ENCODE measurements around the gene SLC29A3.

Gene SLC29A3

DNA sequence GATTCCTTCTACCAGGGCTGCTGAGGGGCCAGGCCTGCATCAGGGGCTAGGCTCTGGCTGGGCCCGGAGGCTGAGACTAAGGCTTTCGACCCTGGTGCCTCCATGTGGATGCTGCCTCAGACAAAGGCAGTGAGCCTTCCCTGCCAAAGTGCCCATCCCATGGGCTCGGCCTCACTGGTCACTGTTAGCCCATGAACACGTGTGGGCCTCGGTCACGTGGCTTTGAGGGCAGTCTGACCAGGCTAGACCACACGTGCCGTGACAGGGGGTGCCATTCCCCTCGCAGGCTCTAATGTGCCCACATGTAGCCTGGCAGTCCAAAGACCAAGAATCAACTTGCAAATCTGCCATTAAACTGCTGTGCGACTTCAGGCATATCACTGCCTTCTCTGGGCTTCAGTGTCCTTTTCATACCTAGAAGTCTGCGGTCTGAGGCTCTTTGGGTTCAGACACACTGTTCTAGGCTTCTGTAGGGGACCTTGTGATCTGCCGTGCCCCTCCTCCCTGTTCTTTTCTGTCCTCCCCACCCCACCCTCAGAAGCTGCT, 17.6 kb upstream of the SLC29A3 start:
- no peak for TF ChIP-seq ZNF274 (IDR thresholded peaks at IDR 0.05; ENCODE audit: low read depth, low read length)
- no peak overlapping the region for H3K4me3 ChIP-seq (ENCODE audit: low read length)

DNA sequence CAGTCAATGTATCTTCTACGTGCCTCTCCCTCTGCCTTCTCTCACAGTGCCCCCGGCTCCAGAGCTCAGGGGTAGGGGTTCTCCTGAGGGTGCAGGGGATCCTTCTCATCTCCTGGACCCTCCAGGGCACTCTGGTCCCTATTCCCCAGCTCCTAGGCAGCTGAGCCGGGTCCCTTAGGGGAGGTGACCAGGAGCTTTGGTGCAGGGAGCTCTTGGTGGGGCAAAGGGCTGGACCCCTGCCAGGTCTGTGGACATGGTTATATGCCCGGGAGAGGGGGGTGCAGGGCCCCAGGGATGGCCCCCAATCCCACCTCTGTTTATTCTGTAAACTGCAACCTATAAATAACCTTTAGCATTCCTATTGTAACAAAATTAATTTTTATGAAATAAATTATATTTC, 16.6 kb upstream of the SLC29A3 start:
- no peak for TF ChIP-seq ZNF274 (IDR thresholded peaks at IDR 0.05; ENCODE audit: low read depth, low read length)
- H3K4me3 ChIP-seq (ENCODE audit: low read length), result no peak overlapping the region

DNA sequence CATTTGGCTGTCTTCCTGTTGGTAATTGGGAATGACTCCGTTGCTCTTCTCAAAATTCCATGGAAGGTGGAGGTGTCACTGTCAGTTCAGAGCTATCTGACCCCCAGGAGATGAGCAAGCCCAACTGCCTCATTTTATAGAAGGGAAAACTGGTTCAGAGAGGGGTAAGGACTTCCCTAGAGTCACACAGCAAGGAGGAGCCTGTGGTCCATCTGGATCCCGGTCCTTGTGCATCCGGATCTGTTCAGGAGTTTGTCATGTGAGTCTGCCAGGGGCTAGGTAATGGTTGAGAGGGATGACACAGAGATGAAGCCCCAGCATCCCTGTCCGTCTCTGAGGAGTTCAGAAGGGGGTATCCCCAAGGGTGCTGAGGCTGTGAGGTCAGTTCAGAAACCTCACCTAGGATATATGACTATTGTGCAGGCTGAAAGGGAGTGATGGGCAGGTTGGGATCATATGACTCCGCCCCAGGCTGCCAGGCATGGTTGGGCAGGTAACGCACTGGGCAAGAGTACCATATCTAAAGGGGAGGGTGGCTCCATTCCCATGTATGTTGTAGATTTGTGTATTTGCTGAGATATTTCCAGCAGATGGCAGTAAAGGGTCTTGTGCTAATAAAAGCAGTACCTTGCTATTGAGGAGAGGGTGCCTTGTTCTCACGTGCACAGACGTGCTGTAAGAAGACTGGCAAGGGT, 16.0 kb upstream of the SLC29A3 start:
- no peak overlapping the region for H3K4me3 ChIP-seq (ENCODE audit: low read length)
- TF ChIP-seq ZNF274 (IDR thresholded peaks at IDR 0.05; ENCODE audit: low read depth, low read length), result no peak

DNA sequence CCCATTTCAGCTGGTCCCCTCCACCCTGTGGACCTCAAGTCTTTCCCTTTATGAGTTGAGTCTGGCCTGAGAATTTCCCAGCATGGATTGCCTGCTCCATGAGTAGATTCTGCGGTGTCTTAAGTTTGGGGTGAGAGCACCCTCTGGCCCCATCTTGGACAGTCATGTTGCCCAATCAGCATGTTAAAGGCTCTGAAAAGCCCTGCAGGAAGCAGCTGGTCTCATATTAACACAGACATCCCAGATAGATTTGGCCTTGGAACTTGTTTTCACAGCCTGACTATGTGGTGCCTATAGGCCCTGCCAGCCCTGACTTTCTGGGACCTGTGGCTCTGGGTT, 15.5 kb upstream of the SLC29A3 start:
- TF ChIP-seq ZNF274 (IDR thresholded peaks at IDR 0.05; ENCODE audit: low read depth, low read length), result no peak
- H3K4me3 ChIP-seq (ENCODE audit: low read length), result no peak overlapping the region

DNA sequence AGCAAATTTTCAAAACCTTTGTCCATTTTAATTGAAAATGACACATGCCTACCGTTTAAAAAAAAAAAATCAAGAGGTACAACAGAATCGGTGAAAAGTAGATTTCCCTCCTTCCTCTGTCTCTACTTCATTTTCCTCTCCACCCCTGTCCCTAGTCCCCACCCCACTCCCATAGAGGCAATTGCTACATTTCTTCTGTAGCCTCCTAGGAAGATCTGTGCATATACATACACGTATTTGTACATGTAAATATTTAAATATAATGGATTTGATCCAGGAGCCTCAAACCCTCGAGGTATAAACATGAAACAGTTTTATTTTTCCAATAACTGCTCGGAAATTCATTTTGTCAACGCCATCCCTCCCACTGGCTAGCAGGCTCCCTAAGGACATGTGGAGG, 14.1 kb upstream of the SLC29A3 start:
- no peak overlapping the region for H3K4me3 ChIP-seq (ENCODE audit: low read length)
- no peak for TF ChIP-seq ZNF274 (IDR thresholded peaks at IDR 0.05; ENCODE audit: low read depth, low read length)

DNA sequence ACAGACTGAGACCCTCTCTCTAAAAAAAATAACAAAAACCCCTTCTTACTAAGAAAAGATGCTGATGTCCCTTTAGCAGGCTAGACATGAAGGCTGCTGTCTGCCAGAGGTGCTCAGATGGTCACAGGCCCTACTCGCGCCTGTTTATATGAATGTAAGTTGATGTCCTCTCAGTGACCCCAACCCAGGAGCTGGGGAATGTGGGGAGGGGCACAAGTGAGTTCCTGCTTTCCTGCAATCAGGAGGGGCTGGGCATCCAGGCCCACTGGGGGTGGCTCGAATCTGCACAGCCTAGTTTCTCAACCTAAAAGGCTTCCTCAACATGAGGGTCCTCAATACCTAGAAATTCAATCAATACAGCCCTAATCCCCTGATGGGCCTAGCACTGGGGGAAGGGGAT, 12.1 kb upstream of the SLC29A3 start:
- no peak for TF ChIP-seq ZNF274 (IDR thresholded peaks at IDR 0.05; ENCODE audit: low read depth, low read length)
- H3K4me3 ChIP-seq (ENCODE audit: low read length), result no peak overlapping the region

DNA sequence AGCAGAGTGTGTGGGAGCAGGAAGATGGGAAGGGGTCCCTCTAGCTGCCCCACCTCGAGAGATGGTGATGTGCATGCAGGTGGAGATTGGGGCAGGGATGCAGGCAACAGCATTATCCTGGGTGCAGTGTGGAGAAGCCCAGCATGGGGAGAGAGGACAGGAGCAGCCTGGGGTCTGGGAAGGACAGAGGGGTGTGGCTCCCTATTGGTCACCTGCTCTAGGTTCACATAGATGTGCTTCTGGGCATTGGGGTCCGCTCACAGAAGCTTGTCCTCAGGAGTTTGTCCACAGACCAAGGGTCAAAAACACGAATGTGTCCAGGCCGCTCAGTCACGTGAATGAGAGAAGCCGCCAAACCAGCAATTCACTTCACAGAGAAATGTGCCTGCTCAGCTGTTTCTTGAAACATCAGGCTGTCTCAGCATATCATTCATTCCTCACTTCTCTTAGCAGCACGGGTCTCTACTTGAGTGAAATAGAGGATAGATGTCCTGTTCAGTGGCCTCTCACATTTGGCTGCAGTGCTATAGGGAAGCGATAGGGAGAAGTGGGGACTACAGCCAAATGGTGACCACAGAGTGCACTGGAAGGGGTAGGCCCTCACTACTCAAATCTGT, 11.5 kb upstream of the SLC29A3 start:
- H3K4me3 ChIP-seq (ENCODE audit: low read length), result no peak overlapping the region
- no peak for TF ChIP-seq ZNF274 (IDR thresholded peaks at IDR 0.05; ENCODE audit: low read depth, low read length)

DNA sequence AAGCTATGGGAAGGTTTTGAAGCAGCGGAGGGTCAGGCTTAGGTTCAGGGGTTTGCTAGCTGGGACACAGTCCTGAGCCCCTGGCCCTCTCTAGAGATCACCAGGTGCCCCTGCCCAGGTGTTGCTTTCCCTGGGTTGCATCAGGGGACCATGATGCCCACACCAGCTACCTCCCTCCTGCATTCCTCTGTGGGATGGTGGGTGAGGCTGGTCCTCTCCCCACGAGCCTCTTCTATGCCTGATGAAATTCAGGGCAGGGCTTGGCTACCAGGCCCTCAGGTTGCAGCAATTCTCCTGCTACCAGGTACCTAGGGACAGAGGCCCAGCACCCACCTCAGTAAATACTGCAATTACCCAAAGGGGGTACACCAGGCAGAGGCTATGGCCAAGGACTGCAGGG, 10.8 kb upstream of the SLC29A3 start:
- no peak overlapping the region for H3K4me3 ChIP-seq (ENCODE audit: low read length)
- no peak for TF ChIP-seq ZNF274 (IDR thresholded peaks at IDR 0.05; ENCODE audit: low read depth, low read length)

DNA sequence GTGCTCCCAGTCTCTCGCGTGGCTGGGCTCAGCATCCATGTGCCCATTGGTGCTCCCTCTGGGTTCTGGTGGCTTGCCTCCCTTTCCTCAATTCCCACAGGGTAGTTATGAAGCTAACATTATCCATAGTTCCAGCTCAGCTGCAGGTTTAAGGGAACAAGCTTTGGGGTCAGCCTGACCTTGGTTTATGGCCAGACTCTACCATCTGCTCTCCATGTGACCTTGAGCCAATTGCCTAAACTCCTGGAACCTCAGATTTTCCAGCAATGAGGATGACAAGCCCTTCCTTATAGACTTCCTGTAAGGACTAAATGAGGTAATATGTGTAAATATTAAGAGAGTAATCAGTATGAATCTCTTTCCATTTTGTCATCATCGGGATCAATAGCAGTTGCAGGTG, 10.1 kb upstream of the SLC29A3 start:
- no peak overlapping the region for H3K4me3 ChIP-seq (ENCODE audit: low read length)
- TF ChIP-seq ZNF274 (IDR thresholded peaks at IDR 0.05; ENCODE audit: low read depth, low read length), result no peak

DNA sequence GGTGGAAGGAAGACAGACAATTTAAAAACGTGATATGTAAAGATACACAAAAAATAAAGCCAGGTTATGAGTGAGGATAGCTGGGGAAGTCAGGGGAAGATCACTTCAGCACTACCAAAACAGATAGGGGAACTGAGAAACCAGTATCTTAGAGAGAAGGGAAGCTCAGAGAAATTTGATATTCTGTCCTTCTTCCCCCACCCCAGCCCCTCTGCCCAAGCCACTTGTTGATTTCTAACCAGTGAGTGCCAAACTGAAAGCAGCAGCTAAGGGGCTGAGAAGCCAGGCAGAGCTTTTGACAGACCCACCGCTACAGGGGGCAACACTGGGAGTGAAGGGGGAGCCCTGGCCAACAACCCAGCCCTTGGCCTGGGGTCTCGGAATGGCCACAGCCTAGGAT, 9.1 kb upstream of the SLC29A3 start:
- no peak for TF ChIP-seq ZNF274 (IDR thresholded peaks at IDR 0.05; ENCODE audit: low read depth, low read length)
- no peak overlapping the region for H3K4me3 ChIP-seq (ENCODE audit: low read length)

DNA sequence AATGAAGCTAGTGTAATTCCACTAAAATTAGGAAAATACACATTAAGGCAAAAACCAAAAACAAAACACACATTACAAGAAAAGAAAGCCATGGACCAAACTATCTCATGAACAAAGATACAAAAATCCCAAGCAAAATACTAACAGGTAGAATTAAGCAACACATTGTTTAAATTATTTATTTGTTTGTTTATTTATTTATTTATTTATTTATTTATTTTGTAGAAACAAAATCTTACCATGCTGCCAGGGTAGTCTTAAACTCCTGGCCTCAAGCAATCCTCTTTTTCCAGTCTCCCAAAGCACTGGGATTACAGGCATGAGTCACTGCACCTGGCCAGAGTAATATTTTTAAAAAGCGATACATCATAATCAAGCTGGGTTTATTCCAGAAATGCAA, 6.8 kb upstream of the SLC29A3 start:
- TF ChIP-seq ZNF274 (IDR thresholded peaks at IDR 0.05; ENCODE audit: low read depth, low read length), result no peak

DNA sequence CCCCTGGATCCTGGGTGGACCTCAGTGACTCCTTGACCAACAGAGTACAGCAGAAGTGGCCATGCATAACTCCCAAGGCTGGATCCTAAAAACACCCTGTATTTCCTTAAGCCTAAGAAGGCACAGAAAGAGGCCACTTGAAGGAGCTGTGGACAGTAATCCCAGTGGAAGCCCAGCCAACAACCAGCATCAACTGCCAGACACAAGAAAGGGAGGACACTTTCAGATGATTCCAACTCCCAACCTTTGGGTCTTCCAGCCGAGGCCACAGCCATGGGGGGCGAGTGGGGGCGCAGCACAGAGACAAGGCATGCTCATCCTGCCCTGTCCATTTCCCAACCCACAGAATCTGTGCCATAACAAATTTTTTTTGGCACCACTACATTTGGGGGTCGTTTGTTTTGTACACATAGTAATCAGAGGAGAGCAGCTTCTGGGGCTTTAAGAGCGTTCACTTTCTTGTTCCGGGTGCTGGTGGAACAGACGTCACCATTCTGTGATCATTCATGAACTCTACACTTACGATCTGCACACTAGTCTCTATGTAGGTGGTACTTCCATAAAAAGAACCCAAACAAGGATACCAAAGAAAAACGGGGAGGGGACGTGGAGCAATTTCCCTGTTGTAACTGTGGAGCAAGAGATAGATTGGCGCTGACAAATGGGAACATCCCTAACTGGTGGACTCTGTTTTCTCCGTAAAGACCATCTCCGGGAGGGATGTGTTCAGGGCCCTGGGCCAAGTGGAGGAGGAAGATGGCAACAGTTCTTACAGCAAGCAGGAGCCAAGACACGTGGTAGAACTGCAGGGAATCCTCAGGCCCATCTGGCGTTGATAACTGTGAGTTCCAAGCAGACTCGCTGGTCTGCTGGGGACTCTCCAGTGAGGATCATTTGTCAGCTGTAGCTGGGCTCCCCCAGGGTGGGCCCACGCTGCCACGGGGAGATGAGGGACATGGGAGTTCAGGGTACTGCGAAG, 6.0 kb upstream of the SLC29A3 start:
- no peak for TF ChIP-seq ZNF274 (IDR thresholded peaks at IDR 0.05; ENCODE audit: low read depth, low read length)
- H3K4me3 ChIP-seq (ENCODE audit: low read length), result no peak overlapping the region

More for the DNA sequence above, 6.8 kb upstream of the SLC29A3 start:
- no peak overlapping the region for H3K4me3 ChIP-seq (ENCODE audit: low read length)

DNA sequence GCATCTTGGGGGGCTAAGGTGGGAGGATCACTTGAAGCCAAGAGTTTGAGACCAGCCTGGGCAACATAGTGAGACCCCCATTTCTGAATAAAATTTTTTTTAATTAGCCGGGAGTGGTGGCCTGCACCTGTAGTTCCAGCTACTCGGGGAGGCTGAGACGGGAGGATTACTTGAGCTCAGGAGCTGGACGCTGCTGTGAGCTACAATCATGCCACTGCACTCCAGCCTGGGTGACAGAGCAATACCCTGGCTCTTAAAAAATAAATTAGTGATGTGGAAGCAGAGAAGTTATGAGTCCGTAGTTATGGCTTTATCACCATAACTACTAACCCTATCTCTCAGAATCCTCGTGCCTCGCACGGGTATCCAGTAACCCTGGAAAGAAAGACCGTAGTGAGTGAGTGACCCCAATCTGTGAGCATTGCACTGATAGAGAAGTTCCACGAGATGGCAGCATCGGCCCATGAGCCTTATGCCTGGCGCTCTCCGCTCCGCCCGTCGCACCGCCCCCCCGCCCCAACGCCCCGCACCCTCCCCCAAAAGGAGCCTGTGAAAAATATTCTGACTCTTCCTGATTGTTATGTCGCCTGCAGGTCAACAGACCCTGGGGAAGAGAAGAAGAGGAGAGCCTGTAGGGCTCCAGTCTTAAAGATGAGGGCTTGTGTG, 4.9 kb upstream of the SLC29A3 start:
- TF ChIP-seq ZNF274 (IDR thresholded peaks at IDR 0.05; ENCODE audit: low read depth, low read length), result no peak
- H3K4me3 ChIP-seq (ENCODE audit: low read length), result no peak overlapping the region

DNA sequence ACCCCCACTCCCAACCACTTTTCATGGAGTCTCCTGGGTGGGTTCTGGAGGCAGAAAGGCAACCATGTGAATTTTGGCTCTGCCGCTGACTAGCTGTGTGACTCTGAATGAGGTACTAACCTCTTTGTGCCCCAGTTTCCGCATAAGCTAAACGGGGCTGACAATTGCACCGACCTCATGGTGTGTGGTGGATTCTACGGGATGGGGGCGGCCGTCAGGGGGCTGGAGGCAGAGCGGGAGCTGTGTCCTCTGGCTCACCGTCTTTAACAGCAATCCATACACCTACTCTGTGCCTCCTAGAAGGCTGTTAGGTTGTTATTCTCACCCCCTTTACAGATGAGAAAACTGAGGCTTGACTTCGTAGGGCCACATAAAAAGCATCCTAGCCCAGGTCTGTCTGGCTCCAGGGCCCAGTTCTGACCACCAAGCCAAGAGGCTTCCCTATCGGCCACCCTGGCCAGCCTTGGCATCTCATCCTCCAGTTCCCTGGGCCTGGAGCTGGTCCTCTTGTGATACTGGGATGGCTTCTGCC, 4.3 kb upstream of the SLC29A3 start:
- TF ChIP-seq ZNF274 (IDR thresholded peaks at IDR 0.05; ENCODE audit: low read depth, low read length), result no peak

More for the DNA sequence above, 4.3 kb upstream of the SLC29A3 start:
- H3K4me3 ChIP-seq (ENCODE audit: low read length), result no peak overlapping the region

Measured in GM08714 (cell line).